HG03064 (cell line): ENCODE measurements around the gene PHLDA1.

Source experiments
- ATAC-seq: cut with Tn5 transposase; IDR thresholded peaks from one replicate; pipeline ENCODE4 v1.9.1; 2021; ENCODE audit warnings: low read depth; ENCODE audit not compliant: unreplicated experiment

The PHLDA1 gene

DNA sequence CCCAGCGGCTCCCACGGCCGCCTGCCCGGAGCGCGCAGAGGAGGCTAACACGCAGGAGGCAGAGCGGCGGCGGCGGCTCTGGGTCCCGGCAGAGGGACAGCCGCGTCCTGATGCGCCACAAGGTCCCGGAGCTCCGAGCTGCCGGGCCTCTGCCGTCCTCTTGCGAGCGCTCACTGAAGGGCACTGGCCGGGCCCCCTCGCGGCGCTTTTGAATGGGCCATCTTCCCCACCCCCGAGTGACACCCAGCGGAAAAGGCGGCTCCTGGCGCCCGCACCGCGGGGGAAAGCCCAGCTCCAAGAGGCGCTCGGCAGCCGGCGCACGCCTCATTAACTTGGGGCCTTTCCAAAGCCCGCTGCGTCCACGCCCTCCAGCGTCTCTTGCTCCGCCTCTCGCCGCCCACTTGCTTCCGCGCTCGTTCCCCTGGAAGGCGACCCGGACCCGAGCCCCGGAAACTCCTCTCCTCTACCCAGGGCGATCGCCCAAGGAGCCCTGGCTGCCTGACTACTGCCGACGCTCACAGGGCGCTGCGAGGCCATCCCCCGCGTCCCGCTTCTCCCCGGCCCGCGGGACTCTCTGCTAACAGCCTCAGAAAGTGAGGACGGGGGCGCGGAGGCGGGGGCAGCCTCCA lies at the start of gene PHLDA1:
Gene PHLDA1 (minus strand): TSS at position 363 of the 629 bp plus-strand sequence.
- peak; percentile 80 for ATAC-seq

DNA sequence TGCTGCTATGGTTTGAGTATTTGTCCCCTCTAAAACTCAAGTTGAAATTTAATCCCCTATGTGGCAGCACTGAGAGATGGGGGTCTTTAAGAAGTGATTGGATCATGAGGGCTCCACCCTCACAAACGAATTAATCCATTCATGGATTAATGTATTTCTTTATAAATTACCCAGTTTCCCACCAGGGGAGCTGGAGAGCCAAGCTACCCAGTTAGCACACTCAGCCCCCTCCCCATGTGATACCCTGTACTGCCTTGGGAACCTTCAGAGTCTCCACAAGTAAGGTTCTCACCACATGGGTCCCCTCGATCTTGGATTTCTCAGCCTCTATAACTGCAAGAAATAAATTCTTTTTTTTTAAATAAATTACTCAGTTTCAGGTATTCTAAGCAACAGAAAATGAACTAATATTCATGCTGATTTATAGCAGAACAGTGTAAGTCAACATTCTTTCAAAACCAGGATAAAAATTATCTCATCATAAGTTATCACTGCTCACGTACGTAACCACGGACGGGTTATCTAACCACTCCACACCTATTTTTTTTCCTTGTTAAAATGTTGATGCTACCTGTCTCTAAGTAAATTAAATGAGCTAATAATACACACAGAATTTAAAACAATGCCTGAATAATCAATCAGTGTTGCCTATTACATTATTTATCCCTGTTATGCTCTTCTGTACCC lies 49.3 kb upstream of the PHLDA1 start:
- ATAC-seq = no peak

DNA sequence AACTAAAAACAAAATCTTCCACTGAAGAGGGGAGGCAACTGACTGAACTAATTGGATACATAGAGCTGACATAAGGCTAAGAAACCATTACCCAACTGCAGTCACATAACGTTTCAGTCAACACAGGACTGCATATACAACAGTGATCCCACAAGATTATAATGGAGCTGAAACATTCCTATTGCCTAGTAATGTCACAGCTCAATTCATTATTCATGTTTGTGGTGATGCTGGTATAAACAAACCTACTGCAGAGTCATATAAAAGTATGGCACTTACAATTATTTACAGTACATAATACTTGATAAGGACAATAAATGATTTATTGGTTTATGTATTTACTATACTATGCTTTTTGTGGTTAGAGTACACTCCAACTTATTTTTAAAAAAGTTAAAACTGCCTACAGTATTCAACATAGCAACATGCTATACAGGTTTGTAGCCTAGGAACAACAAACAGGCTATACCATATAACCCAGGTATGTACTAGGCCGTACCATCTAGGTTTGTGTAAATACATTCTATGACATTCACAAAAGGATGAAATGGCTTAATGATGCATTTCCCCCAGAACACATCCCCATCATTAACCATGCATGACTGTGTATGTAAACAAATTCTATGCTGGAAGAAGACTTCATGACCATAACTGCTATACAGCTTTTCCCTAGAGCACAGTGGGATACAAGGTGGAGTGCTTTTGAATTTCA lies 48.6 kb upstream of the PHLDA1 start:
- no peak for ATAC-seq

DNA sequence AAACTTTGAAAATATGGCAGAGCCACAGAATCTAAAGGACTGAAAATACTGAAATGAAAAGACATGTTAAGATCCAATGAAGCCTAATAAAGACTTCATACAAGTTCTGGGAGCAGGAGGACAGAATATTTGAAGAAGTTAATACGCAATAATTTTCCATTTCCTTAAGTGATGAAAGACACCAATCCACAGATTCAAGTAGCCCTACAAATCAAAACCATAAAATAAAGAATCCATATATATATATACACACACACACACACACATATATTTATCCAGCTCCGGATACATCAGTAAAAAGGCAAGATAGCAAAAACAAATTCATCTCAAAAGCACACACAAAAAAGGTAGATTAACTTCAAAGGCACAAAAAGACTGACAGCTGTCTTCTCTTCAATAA lies 47.2 kb upstream of the PHLDA1 start:
- no peak for ATAC-seq

DNA sequence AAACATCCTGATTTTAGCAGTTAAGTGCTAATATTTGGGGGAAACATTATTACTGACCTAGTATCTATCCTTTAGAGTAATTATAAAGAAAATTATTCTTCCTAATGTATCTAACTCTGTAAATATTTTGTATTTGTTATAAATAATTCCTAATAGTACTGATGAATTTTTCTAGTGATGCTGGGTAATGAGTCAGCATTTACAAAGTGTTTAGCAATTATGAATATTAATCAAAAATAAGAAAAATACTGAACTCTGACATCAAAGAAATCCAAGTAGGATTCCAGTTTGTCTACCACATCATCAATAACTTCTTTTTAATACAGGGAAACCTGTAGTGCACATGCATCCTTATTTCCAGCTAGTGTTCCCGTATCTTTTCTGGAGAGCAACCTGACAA lies 43.9 kb upstream of the PHLDA1 start:
- no peak for ATAC-seq

DNA sequence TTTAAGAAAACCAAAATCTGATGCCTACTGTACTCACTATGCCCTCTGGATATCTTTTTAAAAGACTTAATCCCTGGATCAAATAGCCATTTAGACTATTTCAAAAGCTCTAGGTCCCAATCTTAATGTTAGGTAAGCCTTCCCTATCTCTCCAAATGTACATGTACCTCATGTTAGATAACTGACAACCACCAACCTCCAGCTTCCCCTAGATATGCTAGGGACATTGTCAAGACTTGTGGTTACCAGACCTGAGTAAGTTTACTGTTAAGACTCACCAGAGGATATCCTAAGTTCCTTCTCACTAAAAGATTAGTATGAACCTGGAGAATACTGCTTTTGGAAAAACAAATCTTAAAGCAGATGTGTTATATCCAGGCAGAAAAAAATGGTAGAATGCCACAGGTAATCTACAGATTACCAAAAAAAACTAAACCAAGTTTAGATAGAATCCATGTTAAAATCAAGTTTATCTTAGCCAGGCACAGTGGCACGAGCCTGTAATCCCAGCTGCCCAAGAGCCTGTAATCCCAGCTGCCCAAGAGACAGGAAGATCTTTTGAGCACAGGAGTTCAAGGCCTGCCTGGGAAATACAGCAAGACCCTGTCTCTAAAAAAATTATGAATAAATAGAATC lies 43.2 kb upstream of the PHLDA1 start:
- no peak for ATAC-seq

DNA sequence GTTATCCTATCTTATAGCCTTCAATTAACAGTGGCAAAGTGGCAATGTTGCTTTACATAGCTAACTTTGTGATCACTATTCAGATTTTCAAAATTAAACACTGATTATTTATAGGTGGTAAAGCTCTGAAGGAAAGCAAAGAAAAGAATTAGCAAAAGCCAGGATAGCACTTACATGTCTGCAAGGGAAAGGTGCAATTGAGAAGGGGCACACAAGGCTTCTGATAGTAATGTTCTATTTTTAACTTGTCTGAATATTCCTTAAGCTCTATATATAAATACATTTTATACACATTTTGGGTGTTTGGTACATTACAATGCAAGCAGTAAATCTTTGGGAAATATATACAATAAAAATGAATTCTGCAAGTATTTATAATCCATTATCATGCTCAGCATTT lies 42.0 kb upstream of the PHLDA1 start:
- no peak for ATAC-seq

DNA sequence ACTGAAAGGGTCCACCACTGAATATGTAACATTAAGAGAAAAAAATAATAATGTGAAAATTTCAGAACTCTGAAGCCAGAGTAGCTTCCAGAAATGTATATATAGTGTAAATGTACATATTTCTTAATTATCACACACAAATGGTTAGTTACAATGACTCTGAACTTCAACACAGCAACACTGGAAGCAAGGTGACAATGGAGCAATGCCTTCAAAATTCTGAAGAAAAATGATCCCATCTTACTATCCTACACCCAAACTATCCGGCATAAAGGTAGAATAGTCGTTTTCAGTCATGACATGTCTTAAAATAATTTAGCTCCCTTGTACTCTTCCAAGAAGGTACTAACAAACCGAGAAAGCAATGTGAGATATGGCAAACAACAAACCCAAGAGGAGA lies 41.0 kb upstream of the PHLDA1 start:
- no peak for ATAC-seq

DNA sequence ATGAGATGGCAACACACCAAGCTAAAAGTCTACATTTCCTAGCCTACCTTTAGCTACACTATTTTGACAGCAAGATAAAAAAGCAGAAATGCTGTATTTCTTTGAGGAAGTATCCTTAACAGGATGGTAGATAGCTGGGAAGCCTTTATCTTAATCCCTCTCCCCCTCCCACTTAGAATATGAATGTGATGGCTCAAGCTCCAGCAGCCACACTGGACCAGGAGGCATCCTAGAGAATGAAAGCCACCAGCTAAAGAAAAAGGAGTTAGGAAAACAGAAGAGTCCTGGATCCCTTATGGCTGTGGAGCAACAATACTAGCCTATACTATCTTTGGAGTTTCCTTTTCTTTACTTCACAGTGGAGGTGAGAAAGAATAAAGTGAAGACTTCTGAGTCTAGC lies 37.8 kb upstream of the PHLDA1 start:
- ATAC-seq = no peak

DNA sequence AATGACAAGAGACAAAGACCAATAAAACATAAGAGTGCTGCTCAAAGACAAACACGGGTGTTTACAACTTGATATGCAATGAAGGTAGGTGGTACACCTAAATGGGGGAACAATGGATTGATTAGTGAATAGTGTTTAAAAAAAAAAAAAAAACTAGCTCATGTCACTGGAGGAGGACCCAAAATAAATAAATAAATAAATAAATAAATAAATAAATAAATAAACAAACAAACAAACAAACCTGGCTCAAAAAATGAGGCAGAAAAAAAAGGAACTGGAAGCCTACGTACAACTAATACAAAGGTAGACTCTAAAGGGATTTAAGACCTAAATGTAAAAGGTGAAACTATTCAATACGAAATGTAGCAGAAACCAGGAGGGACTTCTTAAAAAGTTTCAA lies 34.3 kb upstream of the PHLDA1 start:
- no peak for ATAC-seq

DNA sequence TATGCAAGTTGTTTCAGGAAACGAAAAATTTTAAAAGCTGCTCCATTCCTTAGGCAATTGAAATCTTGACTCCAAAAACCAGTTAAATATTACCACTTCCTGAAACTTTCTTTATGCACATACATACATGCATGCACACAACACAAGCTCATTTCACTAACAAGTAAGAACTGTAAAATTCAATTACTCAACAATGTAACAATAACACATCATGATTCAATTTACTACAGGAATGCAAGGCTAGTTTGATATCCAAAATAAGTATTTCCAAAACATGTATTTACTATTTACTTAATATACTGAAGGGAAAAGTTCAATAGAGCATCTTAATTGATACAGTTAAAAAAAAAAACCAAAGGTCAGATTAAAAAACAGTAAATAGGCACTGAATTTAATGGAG lies 33.3 kb upstream of the PHLDA1 start:
- ATAC-seq = no peak

DNA sequence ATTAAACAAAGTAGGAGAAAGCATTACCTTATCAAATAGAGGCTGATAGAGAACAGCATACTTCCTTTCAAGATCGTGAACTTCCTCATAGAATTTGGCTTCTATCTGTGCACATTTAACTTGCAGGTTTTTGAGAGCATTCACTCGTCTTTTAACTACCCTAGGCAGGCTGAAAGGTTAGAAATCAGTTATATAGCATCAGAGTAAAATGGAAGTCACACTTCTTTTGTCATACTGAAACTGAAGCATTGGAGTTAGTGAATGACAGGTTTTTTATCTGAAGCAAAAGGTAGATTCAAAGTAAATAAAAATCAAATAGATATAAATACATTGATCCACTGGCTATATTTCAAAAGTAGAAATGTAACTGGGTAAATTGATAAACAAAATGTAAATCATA lies 28.5 kb upstream of the PHLDA1 start:
- ATAC-seq = no peak

DNA sequence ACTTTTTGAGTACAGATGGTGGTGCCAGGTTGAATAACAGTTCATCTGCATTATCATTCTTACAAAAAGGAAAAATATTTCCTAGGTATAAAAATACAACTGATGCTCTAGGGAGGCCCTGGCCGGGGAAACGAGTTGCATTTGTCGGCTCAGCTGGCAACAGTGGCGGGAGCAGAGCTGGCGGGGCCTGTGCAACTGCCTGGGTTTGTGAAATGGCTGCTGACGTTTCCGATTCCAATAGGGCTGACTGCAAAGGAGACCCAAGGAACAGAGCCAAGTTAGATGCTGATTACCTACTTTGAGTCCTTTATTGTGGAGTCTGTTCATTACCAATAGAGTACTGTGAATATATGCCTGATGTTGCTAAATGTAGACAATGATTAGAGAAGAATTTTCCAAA lies 25.8 kb upstream of the PHLDA1 start:
- no peak for ATAC-seq

DNA sequence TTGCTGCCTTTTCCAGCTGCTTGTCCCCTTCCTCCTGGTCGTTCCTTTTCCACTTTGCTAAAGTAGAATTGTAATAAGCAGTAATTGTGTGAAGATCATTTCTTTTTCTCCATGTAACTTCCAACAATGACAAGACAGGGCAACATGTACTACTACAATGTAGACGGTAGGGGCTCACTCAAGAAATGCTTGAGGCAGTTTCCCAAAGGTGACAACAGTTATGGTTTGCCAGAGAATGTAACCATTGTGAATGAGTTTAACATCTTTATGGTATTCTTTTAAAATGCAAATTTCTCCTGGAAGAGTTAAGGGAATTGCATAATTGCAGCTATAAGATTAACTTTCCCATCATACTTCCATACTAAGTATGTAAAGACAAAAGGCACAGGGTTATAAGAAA lies 23.8 kb upstream of the PHLDA1 start:
- ATAC-seq = no peak

DNA sequence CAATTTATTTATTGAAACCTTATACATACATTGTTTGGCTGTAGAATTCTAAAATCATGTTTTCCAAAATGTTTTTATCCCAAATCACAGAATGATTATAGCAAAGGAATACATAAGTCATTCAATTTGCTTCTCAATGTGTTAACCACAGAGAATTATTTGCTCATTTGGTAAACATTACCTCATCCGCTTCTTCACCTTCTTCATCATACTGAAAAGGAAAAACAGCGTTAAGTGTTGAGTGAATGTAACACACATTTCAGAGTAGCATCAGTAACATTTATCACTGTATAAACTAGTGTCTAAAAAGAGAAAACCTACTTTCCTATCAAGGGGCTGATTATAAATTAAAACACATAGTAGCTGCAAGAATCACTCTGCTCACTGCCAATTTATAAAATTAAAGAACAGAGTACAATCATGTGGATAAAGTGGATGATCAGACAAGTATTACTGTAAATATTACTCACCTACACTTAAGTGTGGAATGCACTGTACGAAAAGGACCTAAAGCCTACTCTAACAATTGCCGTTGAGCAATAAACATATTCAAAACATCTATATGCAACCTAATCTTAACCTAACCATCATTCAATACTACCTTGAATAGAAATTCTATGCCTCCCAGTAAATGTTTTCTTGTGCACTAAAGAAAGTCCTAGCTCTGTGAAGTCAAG lies 18.1 kb upstream of the PHLDA1 start:
- ATAC-seq = no peak

DNA sequence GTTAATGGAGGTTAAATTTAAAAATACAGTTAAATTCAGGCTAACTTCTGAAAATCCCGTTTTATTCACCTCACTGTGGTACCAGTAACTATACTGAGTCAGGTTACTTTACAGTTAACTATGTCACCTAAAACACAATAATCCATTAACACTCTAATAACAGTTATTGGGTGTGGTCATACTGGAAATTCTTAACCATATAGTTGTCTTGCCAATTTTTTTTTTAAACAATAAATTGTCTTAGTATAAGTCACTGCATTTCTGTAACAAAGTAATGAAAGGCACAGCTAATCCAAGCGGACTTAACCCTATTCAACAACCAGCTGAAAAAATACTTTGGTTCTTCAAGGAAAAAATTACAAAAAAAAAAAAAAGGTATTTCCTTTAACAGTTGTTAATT lies 16.2 kb upstream of the PHLDA1 start:
- no peak for ATAC-seq

DNA sequence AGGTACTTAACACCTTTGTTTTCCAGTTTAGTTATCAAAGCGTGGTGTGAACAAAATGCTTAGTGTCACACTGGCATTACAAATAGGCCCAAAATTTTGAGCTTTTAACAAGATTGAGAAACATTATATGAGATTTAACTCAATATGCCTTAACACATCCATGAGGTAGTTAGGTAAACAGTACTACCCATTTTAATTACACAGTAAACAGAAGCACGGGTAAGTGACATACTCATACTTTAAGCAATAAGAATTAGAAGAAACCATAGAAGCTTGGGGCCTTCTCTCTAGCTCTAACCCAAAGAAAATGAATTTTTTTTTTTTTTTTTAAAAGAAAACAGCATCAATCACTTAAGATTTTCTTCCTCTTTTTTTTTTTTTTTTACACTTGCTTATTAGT lies 15.5 kb upstream of the PHLDA1 start:
- ATAC-seq = no peak

DNA sequence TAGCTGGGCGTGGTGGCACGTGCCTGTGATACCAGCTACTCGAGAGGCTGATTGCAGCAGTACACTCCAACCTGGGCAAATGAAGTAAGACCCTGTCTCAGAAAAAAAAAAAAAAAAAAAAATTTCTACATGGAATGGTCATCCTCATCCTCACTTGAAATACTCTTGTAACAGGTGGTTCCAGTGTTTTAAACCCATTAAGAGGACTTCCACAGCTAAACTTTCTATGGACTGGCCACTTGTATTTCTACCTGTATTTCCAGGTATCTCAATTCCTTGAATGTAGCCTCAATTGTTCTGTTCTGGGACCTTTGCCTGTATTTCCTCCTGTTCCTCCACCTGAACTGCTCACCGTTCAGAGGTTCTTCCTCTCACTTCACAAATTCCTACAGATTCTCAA lies 11.8 kb upstream of the PHLDA1 start:
- no peak for ATAC-seq

DNA sequence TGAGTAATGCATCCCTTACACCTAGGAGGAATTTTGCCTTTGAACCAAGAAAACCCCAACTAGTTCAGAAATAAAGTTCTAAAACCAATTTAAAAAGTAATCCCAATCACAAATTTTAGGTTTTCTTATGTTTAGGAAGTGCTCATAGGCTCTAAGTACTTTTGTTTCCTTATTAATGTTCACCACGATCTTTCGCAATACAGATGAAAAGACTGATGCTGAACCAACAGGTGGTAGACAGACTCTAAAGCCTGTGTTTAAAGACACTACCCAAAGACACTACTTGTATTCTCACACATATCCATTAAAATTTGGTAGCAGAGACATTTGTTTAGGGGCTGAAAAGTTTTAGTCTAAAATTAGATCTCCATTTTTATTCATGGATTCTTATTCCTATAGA lies 10.6 kb upstream of the PHLDA1 start:
- no peak for ATAC-seq

DNA sequence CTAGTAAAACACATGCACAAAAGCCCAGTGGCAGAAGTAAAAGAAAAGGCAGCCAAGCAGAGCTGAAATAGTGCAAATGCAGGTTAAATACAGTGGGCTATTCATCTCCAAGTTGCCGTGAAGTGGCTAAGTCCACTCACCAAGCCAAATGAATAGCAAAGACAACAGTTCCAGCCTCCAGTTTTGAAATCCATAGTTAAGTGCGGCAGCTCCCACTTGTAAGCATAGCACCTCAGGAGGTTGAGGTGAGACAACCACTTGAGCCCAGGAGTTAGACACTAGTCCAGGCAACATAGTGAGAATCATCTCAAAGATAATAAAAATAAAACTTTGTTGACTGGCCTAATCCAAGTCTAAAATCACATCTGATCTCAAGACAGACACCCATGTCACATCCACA lies 9.8 kb upstream of the PHLDA1 start:
- ATAC-seq = no peak

DNA sequence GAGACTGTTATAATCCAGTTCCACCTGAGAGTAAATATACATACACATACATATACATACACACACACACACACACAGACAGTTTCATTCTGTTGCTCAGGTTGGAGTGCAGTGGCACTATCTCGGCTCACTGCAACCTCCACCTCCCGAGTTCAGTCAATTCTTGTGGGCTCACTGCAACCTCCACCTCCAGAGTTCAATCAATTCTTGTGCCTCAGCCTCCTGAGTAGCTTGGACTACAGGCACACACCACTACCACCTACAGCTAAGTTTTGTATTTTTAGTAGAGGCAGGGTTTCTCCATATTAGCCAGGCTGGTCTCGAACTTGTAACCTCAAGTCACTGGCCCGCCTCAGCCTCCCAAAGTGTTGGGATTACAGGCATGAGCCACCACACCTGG lies 8.9 kb upstream of the PHLDA1 start:
- no peak for ATAC-seq
